DOHH2 (cell line): ENCODE results near the gene KCNAB1.

ENCODE experiments used
- CTCF ChIP-seq: fragments of 200-600 bp; sonication (generic); IDR thresholded peaks from one replicate; pipeline ENCODE4 v1.5.1; 2014; ENCODE audit warnings: antibody characterized with exemption, mild to moderate bottlenecking, low read depth, low read length; ENCODE audit not compliant: poor library complexity, severe bottlenecking
- EZH2phosphoT487 ChIP-seq: fragments of 200-600 bp; sonication (generic); IDR thresholded peaks from 2 replicates; pipeline ENCODE4 v1.6.1; 2017; ENCODE audit warnings: borderline replicate concordance, mild to moderate bottlenecking, antibody characterized with exemption, low read length, moderate library complexity, mixed read lengths

- TF ChIP-seq CTCF (no peak), EZH2phosphoT487 (no peak)
These were observed 55.7 kb downstream of the KCNAB1 start for GRCh38 chr3:156176048-156176447.
